Omental fat pad (tissue), 4 donors: ENCODE data around the gene AGBL4. TPM values are rescaled to one million over a fixed set of nuclear protein-coding genes. Genes with fewer than 3 reads are reported as not detected.

Source experiments
- ATAC-seq: fragments of 150-250 bp; one replicate; pipeline ENCODE4 v1.9.1; 2016; ENCODE audit warnings: mild to moderate bottlenecking, moderate library complexity; ENCODE audit not compliant: low FRiP score
- DNase-seq: peaks from one replicate; pipeline ENCODE4 v3.0.0-alpha.2; 2019; ENCODE audit warnings: low spot score
- total RNA-seq, 4 donors: library from RNA; depleted of rRNA; stranded (reverse); fragments of >200 nt; gene quantifications; one replicate each; pipeline ENCODE4 v1.1.0, GENCODE V29; 2016
- TF ChIP-seq, protein P1 (sequence below), 3 donors: fragments of 450-650 bp; IDR thresholded peaks; one replicate each; pipeline ENCODE4 v1.5.1; 2016 to 2017; ENCODE audit warnings: antibody characterized with exemption in 3 of 3, mild to moderate bottlenecking in 3 of 3, moderate library complexity in 2 of 3

The AGBL4 gene
- total RNA-seq, 4 donors from 2014 or later: 0.31 to 1.1 (median 0.50) TPM

DNA sequence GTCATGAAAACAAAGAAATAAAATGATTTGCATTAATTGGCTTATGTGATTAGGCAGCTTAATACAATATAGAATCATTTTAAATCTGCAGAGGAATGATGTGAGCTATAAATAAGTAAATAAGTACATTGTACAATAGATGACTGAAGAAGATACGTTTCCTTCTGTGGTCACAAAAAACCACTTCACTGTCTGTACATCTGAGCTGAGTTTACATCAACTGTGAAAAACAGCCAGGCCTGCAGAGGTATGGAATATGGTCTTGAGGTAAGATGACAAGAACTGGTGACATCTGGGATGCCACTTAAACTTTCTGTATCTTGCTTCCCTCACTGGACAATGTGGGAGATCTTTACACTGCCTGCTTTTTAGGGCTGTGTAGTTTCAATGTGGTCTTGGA lies 1117.0 kb downstream of the AGBL4 start:
- TF ChIP-seq, protein P1, sequence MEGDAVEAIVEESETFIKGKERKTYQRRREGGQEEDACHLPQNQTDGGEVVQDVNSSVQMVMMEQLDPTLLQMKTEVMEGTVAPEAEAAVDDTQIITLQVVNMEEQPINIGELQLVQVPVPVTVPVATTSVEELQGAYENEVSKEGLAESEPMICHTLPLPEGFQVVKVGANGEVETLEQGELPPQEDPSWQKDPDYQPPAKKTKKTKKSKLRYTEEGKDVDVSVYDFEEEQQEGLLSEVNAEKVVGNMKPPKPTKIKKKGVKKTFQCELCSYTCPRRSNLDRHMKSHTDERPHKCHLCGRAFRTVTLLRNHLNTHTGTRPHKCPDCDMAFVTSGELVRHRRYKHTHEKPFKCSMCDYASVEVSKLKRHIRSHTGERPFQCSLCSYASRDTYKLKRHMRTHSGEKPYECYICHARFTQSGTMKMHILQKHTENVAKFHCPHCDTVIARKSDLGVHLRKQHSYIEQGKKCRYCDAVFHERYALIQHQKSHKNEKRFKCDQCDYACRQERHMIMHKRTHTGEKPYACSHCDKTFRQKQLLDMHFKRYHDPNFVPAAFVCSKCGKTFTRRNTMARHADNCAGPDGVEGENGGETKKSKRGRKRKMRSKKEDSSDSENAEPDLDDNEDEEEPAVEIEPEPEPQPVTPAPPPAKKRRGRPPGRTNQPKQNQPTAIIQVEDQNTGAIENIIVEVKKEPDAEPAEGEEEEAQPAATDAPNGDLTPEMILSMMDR (IDR thresholded peaks at IDR 0.05): no peak
- no peak for DNase-seq

DNA sequence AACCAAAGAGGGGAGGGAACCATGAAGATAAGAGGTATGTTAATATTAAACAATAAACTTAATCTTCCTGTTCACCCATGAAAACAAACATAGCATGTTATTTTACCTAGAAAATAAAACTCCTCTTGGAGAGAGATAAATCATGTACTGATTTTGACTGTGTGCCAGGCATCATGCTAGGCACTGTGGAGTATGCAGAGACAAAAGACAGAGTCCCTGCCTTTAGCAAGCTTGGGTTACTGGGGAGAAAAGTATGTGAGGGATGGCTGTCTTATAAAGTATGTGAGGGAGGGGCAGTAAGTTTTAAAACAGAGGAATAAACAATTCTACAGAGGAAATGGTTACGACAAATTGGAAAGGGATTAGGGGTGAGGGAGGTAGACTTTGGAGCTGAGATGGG lies 1117.6 kb downstream of the AGBL4 start:
- TF ChIP-seq, protein P1 (IDR thresholded peaks at IDR 0.05): no peak
- DNase-seq (no peak), ATAC-seq (no peak)

More for the DNA sequence above, 1117.0 kb downstream of the AGBL4 start:
- ATAC-seq: no peak

DNA sequence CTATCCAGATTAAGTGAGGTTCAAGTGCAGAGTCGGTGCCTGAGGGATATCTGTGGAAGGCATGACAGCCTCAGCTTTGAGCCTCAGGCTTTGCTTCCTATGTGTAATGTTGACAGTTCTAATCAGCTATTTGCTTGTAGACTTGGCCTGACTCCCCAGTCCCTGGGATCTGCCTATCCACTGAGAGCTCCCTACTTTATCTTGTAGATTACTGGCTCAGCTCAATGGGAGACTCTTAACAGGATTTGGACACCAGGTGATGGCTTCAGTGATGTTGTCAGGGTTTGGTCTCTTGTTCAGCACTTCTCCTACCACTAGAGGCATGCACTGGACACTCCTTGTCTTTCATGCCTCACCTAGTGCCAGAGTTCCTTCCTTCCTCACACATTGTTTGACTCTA lies 1120.5 kb downstream of the AGBL4 start:
- ATAC-seq (no peak), DNase-seq (no peak)
- TF ChIP-seq, protein P1 (IDR thresholded peaks at IDR 0.05): no peak

DNA sequence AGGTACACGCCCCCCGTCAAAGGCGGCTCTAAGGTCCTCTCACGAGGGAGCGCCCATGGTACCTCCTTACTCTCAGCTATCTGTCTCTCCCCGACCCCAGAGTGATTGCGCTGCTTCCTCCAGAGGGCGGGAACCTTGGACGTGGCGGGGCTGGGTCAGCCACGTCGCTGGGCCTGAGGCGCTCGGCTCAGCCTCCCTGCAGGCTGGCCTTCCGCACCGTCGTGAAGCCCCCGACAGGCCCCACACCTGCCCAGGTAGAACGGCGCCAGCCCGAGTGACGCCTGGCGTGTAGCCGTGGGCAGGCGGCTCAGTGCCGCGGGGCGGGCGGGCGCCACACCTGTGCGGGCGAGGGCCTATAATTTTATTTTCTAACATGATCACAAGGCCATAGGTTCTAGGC lies 1124.9 kb downstream of the AGBL4 start:
- ATAC-seq: no peak
- TF ChIP-seq, protein P1 (IDR thresholded peaks at IDR 0.05): no peak
- no peak for DNase-seq

DNA sequence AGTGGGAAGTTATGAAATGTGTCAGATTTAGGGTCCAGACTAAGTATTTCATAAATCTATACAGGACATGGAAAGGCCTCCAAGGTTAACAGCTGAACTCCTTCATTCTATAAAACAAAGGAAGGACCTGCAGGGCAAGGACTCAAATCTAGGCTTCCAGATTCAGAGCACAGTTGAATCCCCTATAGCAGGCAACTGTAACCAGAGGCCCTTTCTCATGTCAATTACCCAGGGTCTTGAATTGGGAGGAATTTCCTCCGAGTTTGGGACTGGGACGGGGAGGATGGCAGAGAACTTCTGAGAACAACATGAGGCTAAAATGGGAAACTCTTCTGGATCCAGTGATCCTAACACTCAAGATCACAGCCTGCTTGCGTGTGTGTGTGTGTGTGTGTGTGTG lies 1134.1 kb downstream of the AGBL4 start:
- DNase-seq: no peak
- ATAC-seq: no peak
- TF ChIP-seq, protein P1 (IDR thresholded peaks at IDR 0.05): no peak

DNA sequence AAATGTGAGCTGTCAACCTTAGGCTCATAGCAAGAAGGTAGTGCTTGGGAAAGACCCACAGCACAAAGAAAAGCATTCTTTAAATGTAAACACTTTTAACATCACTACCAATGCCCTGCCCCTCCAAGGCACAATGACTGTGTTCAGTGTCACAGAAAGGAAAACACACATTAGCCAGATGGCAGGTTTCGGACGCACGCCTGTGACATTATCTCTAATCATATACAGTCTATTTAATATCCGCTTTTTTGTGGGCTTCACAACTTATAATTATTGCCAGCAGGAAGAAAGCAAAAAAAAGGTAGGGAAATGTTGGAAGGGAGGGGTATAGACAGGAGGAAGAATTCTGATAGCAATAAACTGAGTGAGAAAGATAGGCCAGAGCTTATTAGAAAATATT lies 1134.7 kb downstream of the AGBL4 start:
- DNase-seq: no peak
- TF ChIP-seq, protein P1 (IDR thresholded peaks at IDR 0.05): no peak
- ATAC-seq: no peak

DNA sequence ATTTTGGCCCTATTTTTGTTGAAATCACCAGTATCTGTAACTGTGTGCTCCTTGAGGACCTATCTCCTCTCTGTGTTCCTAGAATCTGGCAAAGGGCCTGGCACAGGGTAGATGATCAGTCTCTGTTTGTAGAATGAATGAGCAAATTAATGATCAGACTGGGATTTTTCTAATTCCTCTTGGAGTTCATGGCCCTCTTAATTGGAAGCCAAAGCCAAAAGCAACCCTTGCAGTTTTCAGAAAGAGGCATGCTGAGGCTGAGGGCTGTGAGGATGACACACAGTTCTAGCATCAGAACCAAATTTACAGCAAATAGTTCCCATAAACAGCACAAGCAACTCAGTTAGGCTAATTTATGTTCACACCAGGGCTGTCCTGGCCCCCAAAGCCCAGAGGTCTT lies 1136.0 kb downstream of the AGBL4 start:
- DNase-seq (no peak), ATAC-seq (no peak)
- TF ChIP-seq, protein P1 (IDR thresholded peaks at IDR 0.05): no peak
